GM23248 (cell line): ENCODE data around the gene RNF115.

ENCODE experiments used
- EZH2 ChIP-seq: fragments of 200-600 bp; sonication (generic); IDR thresholded peaks from 2 replicates; pipeline ENCODE4 v1.6.1; 2018; ENCODE audit warnings: antibody characterized with exemption, mild to moderate bottlenecking; ENCODE audit not compliant: insufficient read depth, poor library complexity, severe bottlenecking
- EZH2phosphoT487 ChIP-seq: fragments of 200-600 bp; sonication (generic); IDR thresholded peaks from 2 replicates; pipeline ENCODE4 v1.6.1; 2018; ENCODE audit warnings: antibody characterized with exemption, moderate library complexity, mild to moderate bottlenecking, low read depth; ENCODE audit not compliant: insufficient read depth

GRCh38 chr1:145826030-145826429 is 2.1 kb upstream of the RNF115 start:
- TF ChIP-seq EZH2 = no peak
- no peak for TF ChIP-seq EZH2phosphoT487
